ENCODE data around the gene ITGB4. TPM values are rescaled to one million over a fixed set of nuclear protein-coding genes. Genes with fewer than 3 reads are reported as not detected.

ITGB4 gene
- total RNA-seq, 4 donors from 2014 or later: 10.7 to 27.0 (median 17.3) TPM

DNA sequence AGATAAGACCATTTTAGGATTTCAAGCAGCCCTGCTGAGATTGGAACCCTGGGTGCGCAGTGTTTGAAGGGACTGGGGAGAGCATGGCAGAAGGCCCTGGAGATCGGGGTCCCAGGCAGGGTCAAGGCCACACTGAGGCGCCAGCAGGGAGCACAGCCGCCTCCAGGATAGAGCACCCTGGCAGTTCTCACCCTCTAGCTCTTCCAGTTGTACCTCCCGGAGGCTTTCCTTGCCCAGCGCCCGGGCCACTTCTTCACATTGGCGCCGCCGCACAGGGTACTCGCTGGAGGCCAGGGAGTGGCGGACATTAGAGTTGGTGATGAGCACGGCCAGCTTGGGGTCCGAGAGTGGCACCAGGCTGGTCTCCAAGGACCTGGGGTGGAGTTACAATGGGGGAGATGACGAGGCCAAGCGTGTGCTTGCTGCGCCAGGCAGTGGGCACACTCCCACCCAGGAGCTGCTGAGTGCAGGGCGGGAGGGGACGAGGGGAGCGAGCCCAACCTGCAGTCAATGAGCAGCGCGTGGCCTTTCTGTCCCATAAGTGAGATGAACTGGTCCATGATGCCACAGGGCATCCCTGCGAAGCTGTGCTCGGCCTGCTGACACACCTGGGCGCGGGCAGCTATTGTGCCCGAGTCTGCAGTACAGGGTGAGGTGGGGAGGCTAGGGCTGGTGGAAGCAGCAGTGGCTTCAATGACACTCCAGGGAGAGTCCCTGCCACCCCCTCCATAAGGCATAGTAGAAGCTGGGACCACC is 41.4 kb downstream of the ITGB4 start:
- ATAC-seq (ENCODE audit: low FRiP score): no peak
- TF ChIP-seq CTCF (IDR thresholded peaks at IDR 0.05): no peak
- no peak for DNase-seq (ENCODE audit: low spot score)

DNA sequence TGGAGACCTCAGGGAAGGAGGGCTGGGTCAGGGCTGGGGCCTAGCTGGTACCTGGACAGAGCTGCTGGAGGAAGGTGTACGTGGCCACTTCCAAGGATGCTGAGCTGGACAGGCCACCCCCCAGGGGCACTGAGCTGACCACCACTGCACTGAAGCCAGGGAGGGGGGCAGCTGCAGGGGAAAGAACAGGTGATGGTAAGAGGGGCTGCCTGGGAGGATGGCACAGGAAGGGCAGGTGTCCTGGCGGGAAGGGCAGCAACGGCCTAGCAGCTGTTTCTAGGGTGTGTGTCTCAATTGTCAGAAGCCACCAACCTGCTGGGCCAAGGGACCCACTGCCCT is 42.0 kb downstream of the ITGB4 start:
- no peak for TF ChIP-seq CTCF (IDR thresholded peaks at IDR 0.05)
- no peak for DNase-seq (ENCODE audit: low spot score)
- ATAC-seq (ENCODE audit: low FRiP score): no peak

DNA sequence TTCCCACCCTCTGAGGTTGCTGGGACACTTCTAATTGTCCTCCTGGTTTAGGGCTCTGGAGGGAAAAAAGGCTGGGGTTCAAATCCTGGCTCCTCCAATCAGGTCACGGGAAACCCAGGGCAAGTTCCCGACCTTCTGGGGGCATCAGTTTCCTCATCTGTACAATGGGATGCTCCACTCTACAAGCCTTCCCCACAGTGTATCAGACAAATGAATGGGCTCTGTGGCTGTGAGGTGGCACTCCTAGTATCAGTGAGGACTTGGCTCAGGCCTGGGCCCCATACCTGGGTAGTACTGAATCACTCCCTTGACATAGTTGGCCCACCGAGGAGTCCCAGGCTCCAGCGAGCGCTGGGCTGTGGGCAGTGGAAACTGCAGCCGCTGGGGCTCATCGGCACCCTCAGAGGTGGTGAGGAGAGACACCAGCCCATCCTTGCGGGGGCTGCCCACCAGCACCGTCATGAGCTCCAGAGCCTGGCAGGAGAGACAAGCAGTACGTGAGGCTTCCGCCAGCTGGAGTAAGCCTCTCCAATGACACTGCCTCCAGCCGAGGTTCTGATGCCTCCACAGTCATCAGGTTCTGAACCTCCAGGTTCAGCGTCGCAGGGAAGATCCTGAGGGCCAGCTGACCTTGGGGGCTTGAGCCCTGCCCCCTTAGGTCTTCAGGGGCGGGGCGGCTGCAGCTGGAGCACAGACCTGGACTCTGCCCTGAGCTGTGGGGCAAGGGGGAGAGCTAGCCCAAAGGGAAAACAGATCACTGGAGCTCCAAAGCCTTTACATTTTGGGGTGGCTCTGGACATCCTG is 42.6 kb downstream of the ITGB4 start:
- no peak for ATAC-seq (ENCODE audit: low FRiP score)
- DNase-seq (ENCODE audit: low spot score): no peak
- TF ChIP-seq CTCF (IDR thresholded peaks at IDR 0.05): no peak

DNA sequence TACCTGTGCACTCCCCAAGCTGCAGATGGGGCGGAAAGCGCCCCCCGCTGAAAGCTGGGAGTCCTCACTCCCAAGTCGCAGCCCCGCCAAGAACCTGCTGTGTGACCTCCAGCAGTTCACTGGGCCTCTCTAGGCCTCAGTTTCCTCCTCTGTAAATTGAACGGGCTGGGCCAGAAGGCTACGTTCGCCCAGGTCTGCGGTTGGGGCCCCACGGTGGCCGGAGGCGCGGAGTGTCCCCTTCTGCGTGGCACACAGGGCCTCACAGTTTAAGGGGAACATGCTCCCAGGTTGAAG is 43.1 kb downstream of the ITGB4 start:
- DNase-seq (ENCODE audit: low spot score) (no peak), ATAC-seq (ENCODE audit: low FRiP score) (no peak)
- no peak for TF ChIP-seq CTCF (IDR thresholded peaks at IDR 0.05)

DNA sequence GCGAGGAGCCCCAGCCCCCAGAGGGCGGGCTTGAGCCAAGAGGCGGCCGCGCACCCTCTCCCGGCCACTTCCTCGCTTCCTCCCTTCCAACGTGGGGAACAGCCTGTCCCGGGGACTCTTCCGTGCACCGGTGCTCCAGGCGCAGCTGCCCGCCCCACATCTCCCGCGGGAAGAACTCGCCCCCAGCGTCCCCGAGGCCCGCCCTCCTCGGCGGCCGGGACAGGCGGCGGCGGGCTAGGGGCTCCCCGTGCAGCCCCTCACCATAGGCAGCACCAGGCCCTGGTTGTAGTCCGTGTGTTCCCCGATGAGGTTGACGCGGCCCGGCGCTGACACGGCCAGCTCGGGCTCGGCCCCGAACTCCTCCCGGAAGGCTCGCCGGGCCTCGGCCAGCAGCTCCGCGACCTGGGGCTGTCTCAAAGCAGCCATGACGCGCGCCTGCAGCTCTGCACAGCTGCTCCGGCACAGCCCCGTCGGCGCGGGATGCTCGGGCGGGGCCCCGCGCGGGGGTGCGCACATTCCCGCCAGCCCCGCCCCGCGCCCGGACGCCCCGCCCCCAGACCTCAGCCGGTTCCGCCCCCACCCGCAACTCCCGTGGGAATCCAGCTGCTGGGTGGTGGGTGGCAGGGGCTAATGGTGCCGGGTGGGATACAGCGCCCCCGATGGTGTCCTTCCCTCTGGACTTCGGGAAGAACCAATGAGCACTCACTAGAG is 43.6 kb downstream of the ITGB4 start, which contains the start of gene GALK1:
Gene GALK1 (minus strand): TSS at position 482 of the 711 bp plus-strand sequence. CDS start 56 bp downstream, at position 426.
- DNase-seq (ENCODE audit: low spot score) (peak; percentile 67), ATAC-seq (ENCODE audit: low FRiP score) (peak; percentile 86)
- TF ChIP-seq CTCF (IDR thresholded peaks at IDR 0.05): peak in 1 of 3 donors; percentile 24

GRCh38 chr17:75765981-75766380 is 44.7 kb downstream of the ITGB4 start:
- ATAC-seq (ENCODE audit: low FRiP score) (no peak), DNase-seq (ENCODE audit: low spot score) (no peak)
- TF ChIP-seq CTCF (IDR thresholded peaks at IDR 0.05): no peak
